HG03175 (cell line): ENCODE results near the gene STARD13.

ENCODE experiments used
- ATAC-seq: cut with Tn5 transposase; IDR thresholded peaks from one replicate; pipeline ENCODE4 v1.9.1; 2021; ENCODE audit warnings: mild to moderate bottlenecking, moderate library complexity; ENCODE audit not compliant: unreplicated experiment

Gene STARD13

GRCh38 chr13:33072282-33072681, 213.3 kb downstream of the STARD13 start:
- ATAC-seq: no peak

GRCh38 chr13:33070713-33071112, 214.8 kb downstream of the STARD13 start:
- ATAC-seq: no peak

- ATAC-seq: no peak
Observed at GRCh38 chr13:33069365-33069764, 216.2 kb downstream of the STARD13 start.

- ATAC-seq: no peak
Observed at GRCh38 chr13:33066329-33066728, 219.2 kb downstream of the STARD13 start.

DNA sequence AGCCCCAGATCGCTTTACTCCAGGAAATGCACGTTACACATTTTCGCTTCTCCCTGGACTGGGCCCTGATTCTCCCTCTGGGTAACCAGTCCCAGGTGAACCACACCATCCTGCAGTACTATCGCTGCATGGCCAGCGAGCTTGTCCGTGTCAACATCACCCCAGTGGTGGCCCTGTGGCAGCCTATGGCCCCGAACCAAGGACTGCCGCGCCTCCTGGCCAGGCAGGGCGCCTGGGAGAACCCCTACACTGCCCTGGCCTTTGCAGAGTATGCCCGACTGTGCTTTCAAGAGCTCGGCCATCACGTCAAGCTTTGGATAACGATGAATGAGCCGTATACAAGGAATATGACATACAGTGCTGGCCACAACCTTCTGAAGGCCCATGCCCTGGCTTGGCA, 224.7 kb downstream of the STARD13 start:
- ATAC-seq: no peak

DNA sequence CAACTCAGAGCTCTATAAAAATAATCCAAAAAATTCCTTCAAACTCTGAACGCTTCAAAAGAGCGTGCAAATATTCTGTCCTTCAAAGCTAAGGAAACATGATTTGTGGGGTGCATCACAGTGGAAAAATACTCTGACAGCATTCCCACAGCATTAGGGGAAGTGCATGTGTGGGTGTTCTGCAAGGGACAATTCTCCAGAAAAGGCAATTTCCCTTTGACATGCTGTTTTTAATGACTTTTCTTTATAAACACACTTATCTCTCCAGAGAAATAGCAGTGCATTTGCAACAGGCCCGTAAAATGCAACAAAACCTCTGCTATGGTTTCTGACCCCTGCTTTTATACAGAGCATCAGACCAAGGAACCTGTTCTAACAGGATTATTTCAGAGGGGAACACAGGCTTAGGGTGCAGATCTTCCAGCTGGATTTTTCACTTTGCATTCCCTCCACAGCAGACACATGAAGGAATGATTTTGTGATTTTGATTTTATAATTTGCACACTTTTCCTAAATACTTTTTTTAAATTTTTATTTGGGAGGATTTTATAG, 226.7 kb downstream of the STARD13 start:
- ATAC-seq: no peak

GRCh38 chr13:33057019-33057780, 228.4 kb downstream of the STARD13 start:
- no peak for ATAC-seq

DNA sequence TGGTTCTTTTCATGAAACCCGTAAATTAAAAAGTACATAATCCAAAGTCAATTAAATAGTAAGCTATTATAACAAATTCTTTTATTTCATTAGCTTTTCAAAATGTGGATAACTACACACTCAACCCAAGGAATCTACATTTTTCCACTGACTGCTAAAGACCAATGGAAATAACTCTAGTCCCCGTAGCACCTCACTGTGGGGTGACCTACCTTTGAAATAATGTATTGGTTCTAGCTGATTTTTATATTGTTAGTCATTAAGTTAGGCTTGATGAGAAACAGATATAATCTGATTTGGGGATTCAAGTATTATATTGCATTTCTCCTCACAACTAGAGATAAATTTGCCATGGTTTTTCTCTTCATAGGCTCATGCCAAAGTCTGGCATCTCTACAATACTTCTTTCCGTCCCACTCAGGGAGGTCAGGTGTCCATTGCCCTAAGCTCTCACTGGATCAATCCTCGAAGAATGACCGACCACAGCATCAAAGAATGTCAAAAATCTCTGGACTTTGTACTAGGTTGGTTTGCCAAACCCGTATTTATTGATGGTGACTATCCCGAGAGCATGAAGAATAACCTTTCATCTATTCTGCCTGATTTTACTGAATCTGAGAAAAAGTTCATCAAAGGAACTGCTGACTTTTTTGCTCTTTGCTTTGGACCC, 232.0 kb downstream of the STARD13 start:
- no peak for ATAC-seq
